Measurements from ENCODE around the gene DENND2A.
"Not testable (repeated sequence)": the region's sequence is repeated elsewhere in the genome, so short reads cannot be mapped to it uniquely, and the experiment has no call there.

Gene DENND2A

GRCh38 chr7:140544388-140544826, 96.2 kb downstream of the DENND2A start:
- H3K27ac Mint-ChIP-seq, result no peak overlapping the region
- H3K4me3 Mint-ChIP-seq, result no peak overlapping the region
- H3K9me3 Mint-ChIP-seq, result no peaks in the 10 kb centered on the region
- ATAC-seq, result no peak
- H3K36me3 Mint-ChIP-seq, result no peaks in the 10 kb centered on the region
- H3K4me1 Mint-ChIP-seq, result peaks cover 13% of the 10 kb centered on the region
- H3K27me3 Mint-ChIP-seq, result peaks cover 49% of the 10 kb centered on the region

GRCh38 chr7:140542228-140542603, 98.4 kb downstream of the DENND2A start:
- Mint-ChIP-seq H3K9me3 (no peaks in the 10 kb centered on the region), H3K27ac (peak overlapping the region; percentile 65), H3K4me1 (peaks cover 30% of the 10 kb centered on the region), H3K27me3 (peaks cover 49% of the 10 kb centered on the region), H3K4me3 (no peak overlapping the region), H3K36me3 (no peaks in the 10 kb centered on the region)
- ATAC-seq, result no peak

GRCh38 chr7:140541513-140542227, 98.9 kb downstream of the DENND2A start:
- no peaks in the 10 kb centered on the region for H3K36me3 Mint-ChIP-seq
- no peaks in the 10 kb centered on the region for H3K9me3 Mint-ChIP-seq
- peaks cover 30% of the 10 kb centered on the region for H3K4me1 Mint-ChIP-seq
- peaks cover 49% of the 10 kb centered on the region for H3K27me3 Mint-ChIP-seq
- ATAC-seq, result no peak
- peak overlapping the region; percentile 65 for H3K27ac Mint-ChIP-seq
- H3K4me3 Mint-ChIP-seq, result no peak overlapping the region

DNA sequence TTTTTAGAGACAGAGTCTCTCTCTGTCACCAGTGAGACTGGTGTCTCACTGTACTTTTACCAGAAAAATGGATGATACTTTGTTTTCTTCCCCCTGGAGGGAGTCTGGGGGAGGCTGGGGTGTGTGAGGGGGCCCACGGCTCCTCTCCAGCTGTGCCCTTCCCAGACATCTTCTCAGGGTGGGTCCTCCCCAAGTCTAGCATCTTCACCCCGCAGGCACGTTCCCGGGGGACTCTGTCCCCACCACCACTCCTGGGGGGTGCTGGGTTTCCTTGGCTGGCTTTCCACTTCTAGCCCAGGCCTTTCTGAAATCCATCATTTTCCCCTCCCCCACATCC, 99.5 kb downstream of the DENND2A start:
- Mint-ChIP-seq H3K27ac (peak overlapping the region; percentile 65), H3K27me3 (peaks cover 46% of the 10 kb centered on the region), H3K4me3 (no peak overlapping the region), H3K36me3 (no peaks in the 10 kb centered on the region), H3K9me3 (no peaks in the 10 kb centered on the region), H3K4me1 (peaks cover 30% of the 10 kb centered on the region)
- no peak for ATAC-seq

DNA sequence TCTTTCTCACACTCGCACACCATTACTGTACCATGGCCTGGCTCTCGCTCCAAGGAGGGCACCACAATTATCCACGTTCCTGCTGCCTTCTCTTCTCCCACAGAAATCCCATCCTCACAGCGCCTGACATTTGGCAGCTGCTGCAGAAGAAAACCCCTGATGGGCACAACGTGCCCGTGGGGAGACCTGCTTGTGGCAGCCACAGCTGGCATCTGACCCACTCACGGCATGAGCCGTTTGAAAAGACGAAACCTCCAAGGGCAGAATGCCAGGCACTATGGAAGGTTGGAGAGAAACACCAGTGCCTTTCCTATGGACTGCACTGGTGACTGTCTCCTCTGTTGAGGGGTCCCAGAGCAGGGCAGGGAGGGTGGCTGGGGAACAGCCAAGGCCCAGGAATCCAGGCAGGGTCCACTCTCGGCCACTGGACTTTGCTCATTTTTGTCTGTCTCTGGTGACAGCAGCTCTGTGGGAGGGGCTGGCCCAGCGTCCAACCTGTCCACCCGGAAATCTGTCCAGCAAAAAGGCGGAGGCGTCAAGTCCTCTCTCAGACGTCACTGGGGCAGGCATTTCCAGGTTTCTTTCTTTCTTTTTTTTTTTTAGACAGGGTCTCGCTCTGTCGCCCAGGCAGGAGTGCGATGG, 100.4 kb downstream of the DENND2A start:
- ATAC-seq, result no peak
- H3K36me3 Mint-ChIP-seq, result no peaks in the 10 kb centered on the region
- no peaks in the 10 kb centered on the region for H3K9me3 Mint-ChIP-seq
- H3K27me3 Mint-ChIP-seq, result peaks cover 37% of the 10 kb centered on the region
- H3K4me3 Mint-ChIP-seq, result no peak overlapping the region
- H3K27ac Mint-ChIP-seq, result no peak overlapping the region
- peaks cover 30% of the 10 kb centered on the region for H3K4me1 Mint-ChIP-seq

GRCh38 chr7:140539461-140539860, 101.2 kb downstream of the DENND2A start:
- peaks cover 35% of the 10 kb centered on the region for H3K27me3 Mint-ChIP-seq
- H3K9me3 Mint-ChIP-seq, result no peaks in the 10 kb centered on the region
- H3K27ac Mint-ChIP-seq, result peak overlapping the region; percentile 79
- ATAC-seq, result no peak
- H3K4me3 Mint-ChIP-seq, result no peak overlapping the region
- H3K36me3 Mint-ChIP-seq, result no peaks in the 10 kb centered on the region
- H3K4me1 Mint-ChIP-seq, result peaks cover 30% of the 10 kb centered on the region

DNA sequence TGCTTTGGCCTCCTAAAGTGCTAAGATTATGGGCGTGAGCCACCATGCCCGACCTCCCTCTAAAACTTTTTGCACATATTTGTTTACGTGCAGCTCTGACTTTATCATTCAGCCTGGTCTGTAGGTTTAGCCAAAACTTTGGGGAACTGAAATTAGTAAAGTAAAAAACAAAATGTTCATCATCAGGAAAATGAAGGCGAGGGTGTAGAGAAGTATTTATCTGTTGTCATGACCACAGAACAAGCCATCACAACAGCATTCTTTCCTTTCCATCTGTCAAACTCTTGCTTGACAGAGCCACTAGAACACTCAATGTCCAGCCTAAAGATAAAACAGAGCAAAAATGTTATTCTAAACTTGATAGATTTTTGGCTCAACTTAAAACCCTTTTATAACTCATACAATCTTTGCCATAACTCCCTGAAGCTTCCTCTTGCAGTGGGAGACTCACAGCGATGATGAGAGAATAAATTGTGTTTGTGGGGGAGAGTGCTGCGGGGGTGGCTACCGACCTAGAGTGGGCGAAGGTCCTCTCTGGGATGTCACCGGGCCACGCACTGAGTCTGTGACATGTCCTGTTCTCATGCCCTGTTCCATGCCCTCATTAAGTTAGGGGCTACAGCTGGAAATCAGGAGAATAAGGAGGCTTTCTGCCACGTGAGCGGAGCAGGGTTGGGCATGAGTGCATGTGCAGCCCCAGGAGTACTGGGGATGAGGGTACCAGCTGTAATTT, 102.7 kb downstream of the DENND2A start:
- peaks cover 30% of the 10 kb centered on the region for H3K4me1 Mint-ChIP-seq
- H3K9me3 Mint-ChIP-seq, result no peaks in the 10 kb centered on the region
- H3K27ac Mint-ChIP-seq, result peak overlapping the region; percentile 79
- H3K36me3 Mint-ChIP-seq, result no peaks in the 10 kb centered on the region
- H3K27me3 Mint-ChIP-seq, result peaks cover 38% of the 10 kb centered on the region
- H3K4me3 Mint-ChIP-seq, result no peak overlapping the region
- ATAC-seq, result peak; percentile 79

DNA sequence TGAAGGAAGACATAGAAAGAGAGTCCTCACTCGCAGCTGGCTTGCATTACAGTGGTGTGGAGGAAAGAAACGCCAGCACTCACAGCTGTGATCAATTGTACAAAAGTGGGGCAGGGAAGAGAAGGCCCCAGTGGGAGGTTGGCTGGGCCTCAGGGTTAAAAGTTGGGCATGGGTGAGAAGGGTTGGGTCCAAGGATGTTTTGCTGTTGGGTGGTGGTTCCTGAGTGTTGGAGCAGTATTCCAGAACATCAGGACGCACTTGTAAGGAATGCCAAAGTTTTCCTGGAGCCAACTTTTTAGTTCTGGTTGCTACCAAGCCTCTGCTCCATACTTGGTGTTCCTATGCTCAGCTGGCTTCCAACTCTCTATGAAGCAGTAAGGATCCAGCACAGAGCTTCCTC, 105.9 kb downstream of the DENND2A start:
- Mint-ChIP-seq H3K27ac (peak overlapping the region; percentile 5), H3K9me3 (no peaks in the 10 kb centered on the region), H3K36me3 (no peaks in the 10 kb centered on the region)

DNA sequence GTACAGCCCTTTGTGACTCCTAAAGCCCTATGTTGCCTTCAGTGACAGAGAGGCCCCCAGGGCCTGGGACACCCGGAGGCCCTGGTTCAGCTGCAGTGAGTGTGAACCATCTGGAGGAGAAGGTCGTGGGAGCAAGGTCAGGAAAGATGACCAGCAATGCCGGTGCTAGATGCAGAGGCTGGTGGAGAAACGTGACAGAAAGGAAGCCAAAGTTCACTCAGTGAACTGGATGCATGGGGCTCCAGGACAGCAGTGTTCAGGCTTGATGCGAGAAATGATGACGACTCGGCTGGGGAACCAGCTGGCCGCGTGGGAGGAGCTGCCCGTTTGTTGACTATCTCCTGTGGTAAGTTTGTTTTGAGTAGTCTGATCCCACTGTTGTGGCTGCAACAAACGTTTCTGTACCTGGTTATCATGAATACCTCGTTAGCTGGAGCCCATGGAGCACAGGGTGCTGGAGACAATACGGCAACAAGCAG, 107.2 kb downstream of the DENND2A start:
- no peak overlapping the region for H3K4me3 Mint-ChIP-seq
- H3K4me1 Mint-ChIP-seq, result peaks cover 19% of the 10 kb centered on the region
- peak overlapping the region; percentile 13 for H3K27ac Mint-ChIP-seq
- H3K9me3 Mint-ChIP-seq, result no peaks in the 10 kb centered on the region
- no peaks in the 10 kb centered on the region for H3K36me3 Mint-ChIP-seq
- no peak for ATAC-seq
- peaks cover 37% of the 10 kb centered on the region for H3K27me3 Mint-ChIP-seq

More for the DNA sequence above, 105.9 kb downstream of the DENND2A start:
- ATAC-seq, result no peak
- H3K4me3 Mint-ChIP-seq, result no peak overlapping the region
- peaks cover 28% of the 10 kb centered on the region for H3K4me1 Mint-ChIP-seq
- peaks cover 37% of the 10 kb centered on the region for H3K27me3 Mint-ChIP-seq

- ATAC-seq, H3K4me3 Mint-ChIP-seq, H3K27ac Mint-ChIP-seq, H3K36me3 Mint-ChIP-seq, H3K4me1 Mint-ChIP-seq, H3K9me3 Mint-ChIP-seq: not testable (repeated sequence)
- H3K27me3 Mint-ChIP-seq, result peaks cover 51% of the 10 kb centered on the region
These were observed 111.2 kb downstream of the DENND2A start for GRCh38 chr7:140529428-140529827.

DNA sequence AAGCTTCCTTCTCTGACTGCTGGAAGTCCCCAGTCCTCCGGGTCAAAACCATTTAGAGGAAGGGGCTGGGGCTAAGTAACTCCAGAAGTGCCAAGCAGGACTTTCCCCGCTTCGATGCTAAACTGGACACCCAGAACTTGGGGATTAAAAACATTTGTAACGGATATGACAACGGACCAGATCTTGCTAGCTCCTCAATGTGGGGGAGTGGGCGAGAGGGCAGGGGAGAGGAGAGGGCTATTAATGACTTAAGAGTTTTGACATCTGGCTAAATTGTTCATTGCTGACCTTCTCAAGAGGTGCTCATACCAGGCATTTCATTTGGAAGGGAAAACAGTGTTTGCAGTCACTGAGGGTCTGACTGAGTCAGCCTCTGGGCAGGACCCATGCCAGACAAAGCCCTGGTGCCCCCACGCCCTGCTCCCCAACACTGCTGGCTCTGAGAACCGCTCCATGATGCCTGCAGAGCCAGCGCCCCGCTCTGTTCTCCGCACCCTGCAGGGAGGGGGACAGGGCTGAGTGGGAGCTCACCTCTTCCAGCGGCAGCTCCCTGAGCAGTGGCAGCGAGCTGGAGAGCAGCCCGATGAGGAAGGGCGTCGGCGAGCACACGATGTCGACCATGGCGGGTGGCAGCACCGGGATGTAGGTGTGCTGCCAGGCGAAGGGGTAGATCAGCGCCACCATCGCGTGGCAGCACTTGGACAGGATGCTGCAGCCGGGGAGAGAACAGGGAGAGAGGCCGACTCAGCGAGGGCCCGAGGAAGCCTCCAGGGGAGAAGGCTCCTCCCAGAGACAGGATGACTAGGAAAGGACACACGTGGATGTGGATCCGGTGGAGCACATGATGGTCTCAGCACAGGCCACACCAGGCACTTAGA, 113.6 kb downstream of the DENND2A start:
- Mint-ChIP-seq H3K4me3 (no peak overlapping the region), H3K27ac (no peak overlapping the region), H3K27me3 (peaks cover 30% of the 10 kb centered on the region), H3K36me3 (no peaks in the 10 kb centered on the region), H3K9me3 (no peaks in the 10 kb centered on the region), H3K4me1 (peaks cover 10% of the 10 kb centered on the region)
- no peak for ATAC-seq

- peaks cover 25% of the 10 kb centered on the region for H3K27me3 Mint-ChIP-seq
- ATAC-seq, result no peak
- no peak overlapping the region for H3K27ac Mint-ChIP-seq
- peaks cover 8% of the 10 kb centered on the region for H3K4me1 Mint-ChIP-seq
- no peaks in the 10 kb centered on the region for H3K36me3 Mint-ChIP-seq
- H3K9me3 Mint-ChIP-seq, result no peaks in the 10 kb centered on the region
- no peak overlapping the region for H3K4me3 Mint-ChIP-seq
These were observed 114.4 kb downstream of the DENND2A start for GRCh38 chr7:140526214-140526613.

DNA sequence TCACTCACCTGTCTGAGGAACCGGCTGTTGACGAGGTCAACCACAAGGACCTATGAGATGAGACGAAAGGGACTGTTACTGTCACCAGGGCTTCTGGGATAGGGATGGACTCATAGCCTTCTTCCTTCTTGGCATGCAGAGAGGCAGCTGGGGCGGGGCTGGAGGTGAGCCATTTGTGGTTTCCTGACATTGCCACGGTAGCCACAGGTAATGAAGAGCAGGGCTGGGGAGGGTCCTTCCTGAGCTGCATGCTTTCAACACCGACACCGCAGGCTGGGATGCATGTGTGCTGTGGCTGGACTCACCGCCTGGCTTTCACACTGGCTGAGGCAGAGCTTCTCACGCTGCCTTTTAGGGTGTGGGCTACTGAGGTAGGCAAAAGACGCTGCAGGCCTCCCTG, 114.9 kb downstream of the DENND2A start:
- Mint-ChIP-seq H3K27ac (no peak overlapping the region), H3K4me1 (peaks cover 8% of the 10 kb centered on the region), H3K9me3 (no peaks in the 10 kb centered on the region), H3K36me3 (no peaks in the 10 kb centered on the region), H3K4me3 (no peak overlapping the region), H3K27me3 (peaks cover 21% of the 10 kb centered on the region)
- ATAC-seq, result no peak

DNA sequence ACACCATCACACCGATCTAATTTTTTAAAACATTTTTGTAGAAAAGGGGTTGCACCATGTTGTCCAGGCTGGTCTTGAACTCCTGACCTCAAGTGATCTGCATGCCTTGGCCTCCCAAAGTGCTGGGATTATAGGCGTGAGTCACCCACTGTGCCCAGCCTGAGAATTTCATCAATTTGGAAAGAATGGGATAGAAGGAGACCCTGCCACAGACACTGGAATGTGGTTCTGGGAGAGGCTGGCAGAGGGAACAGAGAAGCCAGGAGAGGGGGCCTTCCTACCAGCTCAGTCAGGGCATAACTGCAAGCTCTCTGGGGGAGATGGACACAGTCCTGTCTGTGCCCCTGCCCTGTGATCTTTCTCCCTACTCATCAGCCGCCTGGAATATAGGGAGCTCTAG, 119.2 kb downstream of the DENND2A start:
- no peak overlapping the region for H3K4me3 Mint-ChIP-seq
- no peak overlapping the region for H3K27ac Mint-ChIP-seq
- no peak for ATAC-seq

GRCh38 chr7:140519007-140519399, 121.6 kb downstream of the DENND2A start:
- no peaks in the 10 kb centered on the region for H3K36me3 Mint-ChIP-seq
- peaks cover 11% of the 10 kb centered on the region for H3K4me1 Mint-ChIP-seq
- H3K4me3 Mint-ChIP-seq, result no peak overlapping the region
- no peak for ATAC-seq
- no peaks in the 10 kb centered on the region for H3K9me3 Mint-ChIP-seq
- H3K27me3 Mint-ChIP-seq, result peaks cover 14% of the 10 kb centered on the region
- H3K27ac Mint-ChIP-seq, result no peak overlapping the region

More for the DNA sequence above, 119.2 kb downstream of the DENND2A start:
- peaks cover 17% of the 10 kb centered on the region for H3K4me1 Mint-ChIP-seq
- peaks cover 20% of the 10 kb centered on the region for H3K27me3 Mint-ChIP-seq
- no peaks in the 10 kb centered on the region for H3K36me3 Mint-ChIP-seq
- no peaks in the 10 kb centered on the region for H3K9me3 Mint-ChIP-seq
